ENCODE results near the gene MSMP.

The MSMP gene

GRCh38 chr9:35754264-35754663 is at the start of gene MSMP:
MSMP (minus strand) TSS chr9:35754276; CDS start chr9:35754129, 147 bp downstream.
- no peak within 1 kb of the TSS for H3K4me3 ChIP-seq (ENCODE audit: low read length)
- no peak for TF ChIP-seq ZNF274 (IDR thresholded peaks at IDR 0.05; ENCODE audit: low read depth, low read length)

GRCh38 chr9:35801328-35802128 is 47.5 kb upstream of the MSMP start:
- no peak overlapping the region for H3K4me3 ChIP-seq (ENCODE audit: low read length)
- TF ChIP-seq ZNF274 (IDR thresholded peaks at IDR 0.05; ENCODE audit: low read depth, low read length), result no peak

GRCh38 chr9:35800530-35800929 is 46.5 kb upstream of the MSMP start:
- no peak for TF ChIP-seq ZNF274 (IDR thresholded peaks at IDR 0.05; ENCODE audit: low read depth, low read length)
- H3K4me3 ChIP-seq (ENCODE audit: low read length), result no peak overlapping the region

GRCh38 chr9:35798658-35799374 is 44.7 kb upstream of the MSMP start:
- TF ChIP-seq ZNF274 (IDR thresholded peaks at IDR 0.05; ENCODE audit: low read depth, low read length), result no peak
- H3K4me3 ChIP-seq (ENCODE audit: low read length), result no peak overlapping the region

- H3K4me3 ChIP-seq (ENCODE audit: low read length), result no peak overlapping the region
- no peak for TF ChIP-seq ZNF274 (IDR thresholded peaks at IDR 0.05; ENCODE audit: low read depth, low read length)
These were observed 43.4 kb upstream of the MSMP start for GRCh38 chr9:35797311-35798109.

- no peak for TF ChIP-seq ZNF274 (IDR thresholded peaks at IDR 0.05; ENCODE audit: low read depth, low read length)
- no peak overlapping the region for H3K4me3 ChIP-seq (ENCODE audit: low read length)
These were observed 41.6 kb upstream of the MSMP start for GRCh38 chr9:35795695-35796094.

GRCh38 chr9:35793461-35793860 is 39.4 kb upstream of the MSMP start:
- H3K4me3 ChIP-seq (ENCODE audit: low read length), result no peak overlapping the region
- no peak for TF ChIP-seq ZNF274 (IDR thresholded peaks at IDR 0.05; ENCODE audit: low read depth, low read length)

GRCh38 chr9:35792826-35793225 is 38.8 kb upstream of the MSMP start:
- TF ChIP-seq ZNF274 (IDR thresholded peaks at IDR 0.05; ENCODE audit: low read depth, low read length), result no peak
- H3K4me3 ChIP-seq (ENCODE audit: low read length), result no peak overlapping the region

- no peak overlapping the region for H3K4me3 ChIP-seq (ENCODE audit: low read length)
These were observed 38.1 kb upstream of the MSMP start for GRCh38 chr9:35792024-35792813.

GRCh38 chr9:35791297-35791921 is 37.3 kb upstream of the MSMP start, which contains the start of gene NPR2:
NPR2 (plus strand) TSS chr9:35791591; CDS start chr9:35792409, 818 bp downstream.
- TF ChIP-seq ZNF274 (IDR thresholded peaks at IDR 0.05; ENCODE audit: low read depth, low read length), result no peak
- no peak within 1 kb of the TSS for H3K4me3 ChIP-seq (ENCODE audit: low read length)

More at GRCh38 chr9:35792024-35792813, 38.1 kb upstream of the MSMP start:
- no peak for TF ChIP-seq ZNF274 (IDR thresholded peaks at IDR 0.05; ENCODE audit: low read depth, low read length)

GRCh38 chr9:35790385-35791296 is 36.6 kb upstream of the MSMP start:
- no peak for TF ChIP-seq ZNF274 (IDR thresholded peaks at IDR 0.05; ENCODE audit: low read depth, low read length)
- H3K4me3 ChIP-seq (ENCODE audit: low read length), result no peak overlapping the region

- no peak for TF ChIP-seq ZNF274 (IDR thresholded peaks at IDR 0.05; ENCODE audit: low read depth, low read length)
- no peak overlapping the region for H3K4me3 ChIP-seq (ENCODE audit: low read length)
These were observed 35.9 kb upstream of the MSMP start for GRCh38 chr9:35790025-35790384.
